ENCODE data around the gene LCE4A. TPM values are rescaled to one million over a fixed set of nuclear protein-coding genes. Genes with fewer than 3 reads are reported as not detected.

The LCE4A gene
- total RNA-seq, 1 experiment from 2014 or later: not detected

DNA sequence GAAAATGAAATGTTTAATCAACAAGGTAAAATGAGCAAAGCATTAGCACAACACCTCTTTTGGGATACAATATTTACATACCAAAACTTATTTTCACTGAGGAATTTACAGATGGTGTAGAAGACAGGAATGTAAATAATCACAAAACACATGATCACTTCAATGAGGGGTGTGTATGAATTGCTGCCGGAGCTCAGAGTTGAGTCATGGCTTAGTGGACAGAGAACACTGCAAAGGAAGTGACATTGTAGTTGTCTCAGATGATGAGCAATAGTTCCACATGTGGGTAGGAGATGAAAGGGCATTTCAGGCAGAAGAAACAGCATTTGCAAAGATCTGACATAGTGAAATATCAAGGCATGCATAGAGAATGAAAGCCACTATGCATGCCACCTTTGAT lies 44.3 kb downstream of the LCE4A start (continued):
- TF ChIP-seq, protein P1, sequence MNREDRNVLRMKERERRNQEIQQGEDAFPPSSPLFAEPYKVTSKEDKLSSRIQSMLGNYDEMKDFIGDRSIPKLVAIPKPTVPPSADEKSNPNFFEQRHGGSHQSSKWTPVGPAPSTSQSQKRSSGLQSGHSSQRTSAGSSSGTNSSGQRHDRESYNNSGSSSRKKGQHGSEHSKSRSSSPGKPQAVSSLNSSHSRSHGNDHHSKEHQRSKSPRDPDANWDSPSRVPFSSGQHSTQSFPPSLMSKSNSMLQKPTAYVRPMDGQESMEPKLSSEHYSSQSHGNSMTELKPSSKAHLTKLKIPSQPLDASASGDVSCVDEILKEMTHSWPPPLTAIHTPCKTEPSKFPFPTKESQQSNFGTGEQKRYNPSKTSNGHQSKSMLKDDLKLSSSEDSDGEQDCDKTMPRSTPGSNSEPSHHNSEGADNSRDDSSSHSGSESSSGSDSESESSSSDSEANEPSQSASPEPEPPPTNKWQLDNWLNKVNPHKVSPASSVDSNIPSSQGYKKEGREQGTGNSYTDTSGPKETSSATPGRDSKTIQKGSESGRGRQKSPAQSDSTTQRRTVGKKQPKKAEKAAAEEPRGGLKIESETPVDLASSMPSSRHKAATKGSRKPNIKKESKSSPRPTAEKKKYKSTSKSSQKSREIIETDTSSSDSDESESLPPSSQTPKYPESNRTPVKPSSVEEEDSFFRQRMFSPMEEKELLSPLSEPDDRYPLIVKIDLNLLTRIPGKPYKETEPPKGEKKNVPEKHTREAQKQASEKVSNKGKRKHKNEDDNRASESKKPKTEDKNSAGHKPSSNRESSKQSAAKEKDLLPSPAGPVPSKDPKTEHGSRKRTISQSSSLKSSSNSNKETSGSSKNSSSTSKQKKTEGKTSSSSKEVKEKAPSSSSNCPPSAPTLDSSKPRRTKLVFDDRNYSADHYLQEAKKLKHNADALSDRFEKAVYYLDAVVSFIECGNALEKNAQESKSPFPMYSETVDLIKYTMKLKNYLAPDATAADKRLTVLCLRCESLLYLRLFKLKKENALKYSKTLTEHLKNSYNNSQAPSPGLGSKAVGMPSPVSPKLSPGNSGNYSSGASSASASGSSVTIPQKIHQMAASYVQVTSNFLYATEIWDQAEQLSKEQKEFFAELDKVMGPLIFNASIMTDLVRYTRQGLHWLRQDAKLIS (CRISPR knock-in tag; IDR thresholded peaks at IDR 0.05; ENCODE audit: borderline replicate concordance): no peak
- no peak for TF ChIP-seq ZMAT4 (CRISPR knock-in tag; IDR thresholded peaks at IDR 0.05)
- TF ChIP-seq ZNF219 (CRISPR knock-in tag; IDR thresholded peaks at IDR 0.05; ENCODE audit: borderline replicate concordance): no peak
- no peak for TF ChIP-seq ESRRA (CRISPR knock-in tag; IDR thresholded peaks at IDR 0.05; ENCODE audit: borderline replicate concordance)

- ChIA-PET CTCF (no interaction called here), POLR2A (no interaction called here)
- ATAC-seq: no peak
- no peak overlapping the region for H3K27ac Mint-ChIP-seq
- H3K4me3 Mint-ChIP-seq: no peak overlapping the region
- H3K9me3 Mint-ChIP-seq: peaks cover 89% of the 10 kb centered on the region
- H3K36me3 Mint-ChIP-seq: peaks cover 74% of the 10 kb centered on the region
- H3K27me3 Mint-ChIP-seq (ENCODE audit: low read depth): peaks cover 17% of the 10 kb centered on the region
- H3K4me1 Mint-ChIP-seq: no peaks in the 10 kb centered on the region
- no peak for DNase-seq (ENCODE audit: low spot score)
- TF ChIP-seq KAT7 (CRISPR knock-in tag; IDR thresholded peaks at IDR 0.05; ENCODE audit: borderline replicate concordance) (no peak), USF1 (CRISPR knock-in tag; IDR thresholded peaks at IDR 0.05) (no peak), ZNF671 (CRISPR knock-in tag; IDR thresholded peaks at IDR 0.05) (no peak), NR2C2 (CRISPR knock-in tag; IDR thresholded peaks at IDR 0.05) (no peak), CREM (CRISPR knock-in tag; IDR thresholded peaks at IDR 0.05) (no peak), E2F5 (CRISPR knock-in tag; IDR thresholded peaks at IDR 0.05) (no peak), SMAD3 (CRISPR knock-in tag; IDR thresholded peaks at IDR 0.05; ENCODE audit: borderline replicate concordance) (no peak), GRHL2 (CRISPR knock-in tag; IDR thresholded peaks at IDR 0.05; ENCODE audit: insufficient replicate concordance, severe bottlenecking) (no peak), NFE2L1 (CRISPR knock-in tag; IDR thresholded peaks at IDR 0.05) (no peak), FOXP1 (CRISPR knock-in tag; IDR thresholded peaks at IDR 0.05; ENCODE audit: borderline replicate concordance) (no peak), OVOL2 (CRISPR knock-in tag; IDR thresholded peaks at IDR 0.05; ENCODE audit: borderline replicate concordance) (no peak), JUN (CRISPR knock-in tag; IDR thresholded peaks at IDR 0.05) (no peak), ESRRA (CRISPR knock-in tag; IDR thresholded peaks at IDR 0.05; ENCODE audit: borderline replicate concordance) (no peak), GTF2I (CRISPR knock-in tag; conservative IDR thresholded peaks at IDR 0.05) (no peak), TEAD1 (CRISPR knock-in tag; IDR thresholded peaks at IDR 0.05) (no peak), NR1H2 (CRISPR knock-in tag; IDR thresholded peaks at IDR 0.05) (no peak)
- TF ChIP-seq, protein P2, sequence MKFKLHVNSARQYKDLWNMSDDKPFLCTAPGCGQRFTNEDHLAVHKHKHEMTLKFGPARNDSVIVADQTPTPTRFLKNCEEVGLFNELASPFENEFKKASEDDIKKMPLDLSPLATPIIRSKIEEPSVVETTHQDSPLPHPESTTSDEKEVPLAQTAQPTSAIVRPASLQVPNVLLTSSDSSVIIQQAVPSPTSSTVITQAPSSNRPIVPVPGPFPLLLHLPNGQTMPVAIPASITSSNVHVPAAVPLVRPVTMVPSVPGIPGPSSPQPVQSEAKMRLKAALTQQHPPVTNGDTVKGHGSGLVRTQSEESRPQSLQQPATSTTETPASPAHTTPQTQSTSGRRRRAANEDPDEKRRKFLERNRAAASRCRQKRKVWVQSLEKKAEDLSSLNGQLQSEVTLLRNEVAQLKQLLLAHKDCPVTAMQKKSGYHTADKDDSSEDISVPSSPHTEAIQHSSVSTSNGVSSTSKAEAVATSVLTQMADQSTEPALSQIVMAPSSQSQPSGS (CRISPR knock-in tag; IDR thresholded peaks at IDR 0.05; ENCODE audit: borderline replicate concordance, low read depth): no peak
Observed at GRCh38 chr1:152753586-152753985, 45.6 kb downstream of the LCE4A start.

Measured in WTC11 (cell line).